Stimulated activated CD4-positive, alpha-beta T cell treated with anti-CD3 and anti-CD28 coated beads, Interleukin-1b, Interleukin-23, amount 100 ng/mL, for 4 hours (primary cell): ENCODE results near the gene DNAJC30.

ENCODE experiments used
- DNase-seq, 2 donors: peaks; one replicate each; pipeline ENCODE4 v3.0.0-alpha.2; 2020; ENCODE audit warnings: low read depth in 2 of 2

Gene DNAJC30

DNA sequence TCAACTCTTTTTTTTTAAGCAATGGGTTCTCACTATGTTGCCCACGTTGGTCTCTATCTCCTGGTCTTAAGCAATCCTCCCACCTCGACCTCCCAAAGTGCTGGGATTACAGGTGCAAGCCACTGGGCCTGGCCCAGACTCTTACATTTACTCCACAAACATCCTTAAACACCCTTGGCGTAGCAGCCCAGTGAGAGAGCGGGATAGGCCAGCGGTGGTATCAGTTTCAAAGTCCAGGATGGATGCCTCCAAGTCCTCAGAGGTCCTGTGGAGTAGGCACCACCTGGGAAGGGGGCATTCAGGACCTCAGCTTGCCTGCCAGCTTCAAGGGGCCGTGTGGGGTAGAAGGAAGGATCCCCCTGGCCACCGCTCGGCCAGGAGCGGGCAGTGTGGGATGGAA is 33.7 kb downstream of the DNAJC30 start:
- no peak for DNase-seq

GRCh38 chr7:73648593-73649332 is 34.5 kb downstream of the DNAJC30 start:
- no peak for DNase-seq

DNA sequence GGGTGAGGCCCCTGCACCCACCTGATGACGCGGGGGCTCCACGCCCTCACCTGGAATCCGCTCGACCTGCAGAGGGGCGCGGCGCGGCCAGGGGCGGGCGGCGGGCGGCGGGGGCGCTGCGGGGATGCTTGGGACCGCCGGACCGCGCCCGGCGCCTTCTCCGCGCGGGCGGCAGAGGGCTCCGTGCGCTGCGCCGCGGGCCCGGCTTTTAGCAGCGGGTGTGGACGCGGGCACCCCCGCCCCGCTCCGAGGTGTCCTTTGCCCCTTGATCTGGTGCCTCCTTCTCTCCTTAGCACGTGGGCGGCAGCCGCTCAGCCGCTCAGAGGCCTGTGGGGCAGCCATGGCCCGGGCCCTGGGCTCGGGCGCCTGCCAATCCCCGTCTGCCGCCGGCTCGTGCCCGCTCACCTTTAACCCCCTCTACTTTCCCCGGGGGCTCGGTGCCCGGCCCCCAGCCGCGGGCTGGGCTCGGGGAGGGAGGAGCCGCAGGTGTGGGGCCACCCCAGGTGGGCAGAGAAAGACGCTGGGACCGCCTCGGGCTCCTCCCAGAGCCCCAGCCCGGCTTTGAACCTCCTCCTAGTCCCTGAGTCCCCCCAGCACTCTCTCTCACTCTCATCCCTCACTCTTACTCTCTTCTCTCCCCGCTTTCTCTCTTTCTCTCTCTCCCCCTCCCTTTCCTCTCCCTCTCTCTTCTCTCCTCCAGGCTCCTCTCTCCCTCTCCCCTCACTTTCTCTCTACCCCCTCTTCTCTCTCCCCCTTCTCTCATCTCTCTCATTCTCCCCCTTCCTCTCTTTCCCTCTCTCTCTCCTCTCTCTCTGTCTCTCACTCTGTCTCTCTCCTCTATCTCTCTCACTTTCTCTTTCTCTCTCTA is 35.3 kb downstream of the DNAJC30 start:
- no peak for DNase-seq

DNA sequence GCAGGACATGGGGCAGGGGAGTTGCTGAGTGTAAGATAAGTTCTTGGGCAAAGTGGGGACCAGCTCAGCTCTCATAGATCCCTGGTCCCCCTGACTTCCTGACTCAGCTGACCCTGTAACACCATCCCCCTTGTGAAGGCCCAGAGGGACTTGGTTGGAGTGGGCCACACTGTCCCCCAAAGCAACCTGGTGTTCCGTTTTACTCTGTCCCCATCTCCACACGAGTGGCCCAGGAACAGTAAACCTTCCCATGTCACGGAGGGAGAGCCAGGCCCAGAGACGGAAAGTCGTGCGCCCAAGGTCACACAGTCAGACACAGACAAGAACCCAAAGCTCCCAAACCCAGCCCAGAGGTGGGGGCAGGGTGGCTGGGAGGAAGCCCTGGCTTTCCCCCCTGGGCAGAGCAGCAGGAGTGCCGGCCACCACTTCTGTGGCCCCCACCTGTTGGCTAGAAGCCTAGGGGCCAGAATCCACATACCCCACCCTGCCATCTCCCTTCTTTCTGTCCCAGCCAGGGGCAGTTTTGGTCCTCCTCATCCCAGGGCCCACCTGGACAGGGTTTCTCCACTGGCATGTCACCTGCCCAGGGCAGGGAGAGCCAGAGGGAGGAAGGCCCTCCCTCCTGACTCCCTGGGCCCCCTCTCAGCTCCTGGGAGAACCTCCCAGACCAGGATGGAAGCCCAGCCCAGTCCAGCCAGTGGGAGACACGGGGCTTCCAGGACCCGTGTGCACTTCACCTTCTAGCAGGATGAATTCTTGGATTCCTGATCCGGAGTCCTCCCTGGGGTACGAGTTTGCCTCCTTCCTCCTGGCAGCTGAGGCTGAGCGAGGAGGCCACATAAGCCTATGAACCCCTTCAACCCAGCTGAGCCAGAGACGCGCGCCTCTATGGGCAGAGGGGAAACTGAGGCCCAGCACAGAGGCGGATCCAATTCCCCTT is 36.2 kb downstream of the DNAJC30 start:
- DNase-seq: no peak

GRCh38 chr7:73645643-73646174 is 37.5 kb downstream of the DNAJC30 start:
- DNase-seq: no peak

- DNase-seq: no peak
Observed at GRCh38 chr7:73644688-73645286, 38.5 kb downstream of the DNAJC30 start.

- no peak for DNase-seq
Observed at GRCh38 chr7:73642834-73643233, 40.4 kb downstream of the DNAJC30 start.

GRCh38 chr7:73638911-73639310 is 44.3 kb downstream of the DNAJC30 start:
- no peak for DNase-seq

DNA sequence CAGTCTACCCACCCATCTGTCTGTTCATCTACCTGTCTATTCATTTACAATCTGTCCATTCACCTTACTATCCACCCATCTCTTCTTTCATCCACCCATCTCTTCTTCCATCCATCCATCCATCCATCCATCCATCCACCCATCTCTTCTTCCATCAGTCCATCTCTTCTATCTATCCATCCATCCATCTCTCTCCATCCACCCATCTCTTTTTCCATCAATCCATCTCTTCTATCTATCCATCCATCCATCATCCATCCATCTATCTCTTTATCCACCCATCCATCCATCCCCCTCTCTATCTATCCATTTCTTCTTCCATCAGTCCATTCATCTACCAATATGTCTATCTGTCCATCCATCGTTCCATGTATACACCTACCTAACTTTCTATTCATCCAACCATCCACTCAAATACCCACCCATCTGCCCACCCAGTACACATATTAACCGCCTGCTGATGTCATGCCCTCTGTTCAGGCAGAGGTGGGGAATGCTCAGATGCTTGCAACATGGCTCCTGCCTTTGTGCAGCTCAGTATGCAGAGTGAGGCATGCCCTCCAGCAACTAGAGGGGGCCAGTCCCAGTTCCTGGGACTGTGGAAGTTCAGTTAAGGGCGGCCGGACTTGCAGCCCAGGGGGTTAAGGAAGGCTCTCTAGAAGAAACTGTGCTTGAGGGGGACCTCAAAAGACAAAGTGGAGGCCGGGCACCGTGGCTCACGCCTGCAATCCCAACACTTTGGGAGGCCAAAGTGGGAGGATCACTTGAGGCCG is 47.6 kb downstream of the DNAJC30 start:
- DNase-seq: no peak

DNA sequence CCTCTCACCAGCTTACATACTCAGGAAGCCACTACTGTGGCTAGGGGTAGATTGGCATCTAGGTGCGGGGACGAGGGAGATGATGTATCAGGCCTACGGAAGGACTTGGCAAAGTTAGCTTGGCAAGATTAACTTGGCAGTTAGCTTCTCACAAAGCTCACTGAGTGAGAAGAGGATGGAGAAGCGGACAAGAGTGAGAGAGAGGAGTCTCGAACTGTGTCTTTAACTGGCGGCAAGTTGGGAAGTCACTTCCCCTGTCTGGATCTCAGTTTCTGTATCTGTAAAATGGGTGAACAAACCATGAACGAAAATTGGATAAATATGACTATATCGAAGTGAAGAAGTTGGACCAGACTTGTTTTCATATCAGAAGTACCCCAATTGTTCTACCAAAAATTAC is 49.4 kb downstream of the DNAJC30 start:
- DNase-seq: no peak

DNA sequence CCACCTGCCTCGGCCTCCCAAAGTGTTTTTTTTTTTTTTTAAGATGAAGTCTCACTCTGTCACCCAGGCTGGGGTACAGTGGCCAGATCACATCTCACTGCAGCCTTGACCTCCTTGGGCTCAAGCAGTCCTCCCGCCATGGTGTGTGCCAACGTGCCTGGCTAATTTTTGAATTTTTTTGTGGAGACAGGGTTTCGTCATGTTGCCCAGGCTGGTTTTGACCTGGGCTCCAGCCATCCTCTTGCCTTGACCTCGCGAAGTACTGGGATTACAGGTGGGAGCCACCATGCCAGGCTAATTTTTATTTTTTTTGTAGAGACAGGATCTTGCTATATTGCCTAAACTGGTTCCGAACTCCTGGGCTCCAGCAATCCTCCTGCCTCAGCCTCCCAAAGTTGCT is 49.9 kb downstream of the DNAJC30 start:
- no peak for DNase-seq

- no peak for DNase-seq
Observed at GRCh38 chr7:73631558-73631957, 51.7 kb downstream of the DNAJC30 start.
